ENCODE data around the gene SORT1. TPM values are rescaled to one million over a fixed set of nuclear protein-coding genes. Genes with fewer than 3 reads are reported as not detected.
"Not testable (repeated sequence)": the region's sequence is repeated elsewhere in the genome, so short reads cannot be mapped to it uniquely, and the experiment has no call there.

The SORT1 gene
- total RNA-seq, 1 experiment from 2014 or later, result 3.0 TPM

DNA sequence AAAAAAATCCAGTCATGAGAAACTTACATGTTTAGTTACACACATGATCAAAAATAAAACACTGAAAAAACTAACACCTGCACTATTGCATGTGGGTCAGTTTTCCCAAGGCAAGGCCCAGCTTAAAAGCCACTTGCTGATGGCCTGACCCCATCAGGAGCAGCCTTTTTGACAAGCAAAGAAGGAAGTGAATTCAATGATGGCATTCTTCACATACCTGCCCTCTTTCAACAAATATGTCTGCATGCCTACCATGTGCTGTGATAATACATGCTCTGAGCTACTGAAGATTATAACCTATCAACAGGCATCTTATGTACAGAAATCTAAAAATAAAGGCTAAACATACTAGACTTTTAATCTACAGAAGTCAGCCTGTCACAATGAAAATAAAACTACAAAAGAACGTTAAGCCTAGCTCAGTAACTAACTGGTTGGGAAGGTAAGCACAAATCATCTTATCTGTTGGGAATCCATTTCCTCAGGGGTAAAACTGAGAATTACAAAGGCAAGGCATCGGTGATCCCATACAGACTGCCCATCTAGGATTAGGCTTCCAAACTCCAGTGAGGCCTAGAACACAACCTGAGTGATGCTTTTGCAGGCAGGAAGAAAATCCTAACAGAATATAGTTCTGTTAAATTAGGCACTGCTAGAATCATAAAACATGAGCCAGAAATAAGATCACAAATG lies 14.5 kb downstream of the SORT1 start:
- DNase-seq (ENCODE audit: extremely low read depth, low read depth), result no peak

DNA sequence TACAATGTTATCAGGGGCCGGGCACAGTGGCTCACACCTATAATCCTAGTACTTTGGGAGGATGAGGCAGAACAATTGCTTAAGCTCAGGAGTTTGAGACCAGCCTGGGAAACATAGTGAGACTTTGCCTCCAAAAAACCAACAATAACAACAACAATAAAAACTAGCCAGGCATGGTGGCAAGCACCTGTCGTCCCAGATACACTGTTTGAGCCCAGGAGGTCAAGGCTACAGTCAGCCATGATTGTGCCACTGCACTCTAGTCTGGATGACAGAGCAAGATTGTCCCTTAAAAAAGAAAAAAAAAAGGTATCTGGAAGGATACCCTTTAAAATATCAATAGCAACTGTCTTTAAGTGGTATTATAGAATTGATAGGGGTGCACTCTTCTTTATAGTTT lies 16.1 kb downstream of the SORT1 start:
- no peak for DNase-seq (ENCODE audit: extremely low read depth, low read depth)

DNA sequence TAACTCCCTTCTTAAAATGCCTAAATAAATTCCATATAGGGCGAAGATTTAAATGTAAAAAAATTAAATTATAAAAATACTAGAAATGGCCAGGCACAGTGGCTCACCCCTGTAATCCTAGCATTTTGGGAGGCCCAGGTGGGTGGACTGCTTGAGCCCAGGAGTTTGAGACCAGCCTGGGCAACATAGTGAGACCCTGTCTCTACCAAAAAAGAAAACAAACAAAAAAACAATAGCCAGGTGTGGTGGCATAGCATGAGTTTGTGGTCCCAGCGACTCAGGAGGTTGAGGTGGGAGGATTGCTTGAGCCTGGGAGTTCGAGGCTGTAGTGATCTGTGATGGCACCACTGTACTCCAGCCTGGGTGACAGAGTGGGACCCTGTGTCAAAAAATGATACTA lies 17.8 kb downstream of the SORT1 start:
- DNase-seq (ENCODE audit: extremely low read depth, low read depth), result no peak

DNA sequence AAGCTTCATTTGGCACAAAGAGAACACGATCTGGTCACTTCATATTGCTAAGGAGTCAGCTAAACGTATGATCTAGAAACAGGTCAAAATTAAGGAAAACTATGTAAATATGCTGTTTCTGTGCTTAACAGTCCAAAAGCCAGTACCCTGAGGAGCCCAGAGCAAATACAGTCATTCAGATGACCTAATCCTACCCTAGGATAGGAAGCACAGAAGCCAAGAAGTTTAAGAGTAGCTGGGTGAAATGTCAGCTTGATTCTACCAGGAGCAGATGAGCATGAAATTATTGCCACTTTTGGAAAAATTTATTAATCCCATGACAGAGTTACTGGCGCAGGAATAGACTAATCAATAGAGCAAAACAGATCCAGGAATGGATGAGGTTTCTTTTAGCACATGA lies 18.3 kb downstream of the SORT1 start:
- no peak for DNase-seq (ENCODE audit: extremely low read depth, low read depth)

DNA sequence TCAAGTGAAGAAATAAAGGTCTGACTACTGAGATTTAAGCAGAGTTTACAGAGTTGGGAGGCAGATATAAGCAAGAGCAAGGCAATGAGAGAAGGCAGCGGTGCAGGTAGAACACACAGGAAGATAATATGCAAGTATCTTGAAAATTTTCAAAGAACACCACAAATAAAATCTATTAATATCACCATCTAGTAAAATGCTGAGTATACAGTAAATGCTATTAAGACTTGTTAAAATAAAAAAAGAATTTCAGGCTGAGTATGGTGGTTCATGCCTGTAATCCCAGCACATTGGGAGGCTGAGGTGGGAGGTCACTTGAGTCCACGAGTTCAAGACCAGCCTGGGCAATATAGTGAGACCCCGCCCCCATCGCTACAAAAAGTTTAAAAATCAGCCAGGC lies 20.0 kb downstream of the SORT1 start:
- no peak for DNase-seq (ENCODE audit: extremely low read depth, low read depth)

DNA sequence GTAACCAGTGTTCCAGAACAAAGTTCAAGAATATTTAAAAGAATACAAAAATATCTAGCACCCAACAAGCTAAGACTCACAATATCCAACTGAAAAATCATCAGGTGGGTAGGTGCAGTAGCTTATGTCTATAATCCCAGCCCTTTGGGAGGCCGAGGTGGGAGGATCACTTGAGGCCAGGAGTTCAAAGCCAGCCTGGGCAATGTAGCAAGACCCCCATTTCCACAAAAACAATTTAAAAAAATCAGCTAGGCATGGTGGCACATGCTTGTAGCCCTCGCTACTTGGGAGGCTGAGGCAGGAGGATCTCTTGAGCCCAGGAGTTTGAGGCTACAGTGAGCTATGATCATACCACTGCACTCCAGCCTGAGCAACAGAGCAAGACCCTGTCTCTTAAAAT lies 24.0 kb downstream of the SORT1 start:
- not testable (repeated sequence) for DNase-seq (ENCODE audit: extremely low read depth, low read depth)

DNA sequence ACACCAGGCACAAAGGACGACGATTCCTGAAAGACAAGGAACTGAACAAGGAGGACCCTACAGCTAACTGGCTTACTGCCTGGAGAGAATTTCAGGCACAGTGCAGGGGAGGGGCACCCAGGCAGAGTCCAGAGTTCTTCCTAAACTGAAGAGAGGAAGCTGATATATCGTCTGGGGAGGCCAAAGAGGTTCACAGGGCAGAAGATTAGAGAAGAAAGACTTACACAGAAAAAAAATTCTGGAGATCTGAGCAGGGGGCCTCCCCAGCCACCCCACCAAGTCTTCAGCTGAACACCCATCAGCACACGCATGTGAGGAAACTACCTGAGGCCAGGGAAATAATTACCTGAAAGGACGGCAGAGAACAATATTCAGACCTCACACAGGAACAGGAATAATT lies 24.6 kb downstream of the SORT1 start:
- DNase-seq (ENCODE audit: extremely low read depth, low read depth), result no peak

DNA sequence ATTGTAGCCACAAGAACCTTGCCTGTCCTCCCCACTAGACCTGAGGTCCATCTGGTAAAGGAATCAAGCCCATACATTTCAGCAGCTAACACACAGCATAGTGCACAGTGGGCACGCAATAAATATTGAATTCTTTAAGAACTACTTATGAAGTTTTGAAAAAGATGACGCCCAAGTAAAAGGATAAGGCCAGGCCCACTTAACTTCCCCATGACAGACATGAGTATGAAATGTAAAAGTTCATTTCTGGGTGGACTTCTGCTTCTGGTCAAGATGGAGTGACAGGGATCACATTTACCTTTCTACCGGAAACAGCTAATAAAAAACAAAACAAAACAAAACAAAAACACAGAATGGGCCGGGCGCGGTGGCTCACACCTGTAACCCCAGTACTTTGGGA lies 25.4 kb downstream of the SORT1 start:
- DNase-seq (ENCODE audit: extremely low read depth, low read depth), result no peak

DNA sequence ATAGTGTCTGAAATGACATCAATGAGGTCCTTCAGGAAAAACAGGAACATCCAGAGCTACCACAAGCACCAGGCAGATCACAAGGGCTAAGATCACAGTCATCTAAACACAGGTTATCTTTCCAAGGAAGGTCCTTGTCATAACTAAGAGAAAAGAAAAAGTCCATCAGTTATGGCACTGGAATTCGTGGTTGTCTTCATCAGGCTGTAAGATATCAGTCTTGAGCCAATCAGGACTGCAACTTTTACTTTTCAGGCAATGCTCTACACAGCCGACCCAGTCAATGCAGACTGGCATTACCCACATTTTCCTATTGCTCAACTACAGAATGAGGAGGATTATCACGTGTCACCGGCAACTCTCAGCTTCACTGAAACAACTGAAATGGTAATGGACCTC lies 26.4 kb downstream of the SORT1 start:
- DNase-seq (ENCODE audit: extremely low read depth, low read depth), result no peak

DNA sequence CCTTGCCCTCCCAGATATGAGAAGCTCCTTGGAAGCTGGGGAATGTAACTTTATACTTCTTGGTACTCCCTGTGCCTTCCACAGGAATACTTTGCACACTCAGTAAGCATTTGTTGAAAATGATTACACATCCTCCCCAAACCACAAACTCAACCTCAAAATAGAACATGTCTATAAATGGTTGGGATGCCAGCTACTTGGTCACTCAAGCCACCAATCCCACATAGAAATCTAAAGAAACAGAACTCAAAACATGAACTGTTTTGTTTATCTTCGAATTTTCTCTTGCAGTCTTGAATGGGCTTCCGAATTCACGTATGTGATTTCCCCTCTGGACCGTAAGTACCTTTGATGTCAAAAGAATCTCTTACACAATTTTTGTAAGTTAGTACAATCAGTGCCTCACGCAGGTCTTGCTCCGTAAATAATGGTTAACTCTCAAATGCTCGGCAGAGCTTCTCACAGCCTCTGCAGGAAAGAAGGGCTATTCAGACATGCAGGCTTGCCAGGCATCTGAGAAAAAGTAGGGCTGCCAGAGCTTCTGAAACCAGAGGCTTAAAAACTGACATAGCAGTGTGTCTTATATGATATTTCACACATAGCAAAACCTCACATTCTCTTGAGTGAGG lies 26.9 kb downstream of the SORT1 start:
- DNase-seq (ENCODE audit: extremely low read depth, low read depth), result no peak

DNA sequence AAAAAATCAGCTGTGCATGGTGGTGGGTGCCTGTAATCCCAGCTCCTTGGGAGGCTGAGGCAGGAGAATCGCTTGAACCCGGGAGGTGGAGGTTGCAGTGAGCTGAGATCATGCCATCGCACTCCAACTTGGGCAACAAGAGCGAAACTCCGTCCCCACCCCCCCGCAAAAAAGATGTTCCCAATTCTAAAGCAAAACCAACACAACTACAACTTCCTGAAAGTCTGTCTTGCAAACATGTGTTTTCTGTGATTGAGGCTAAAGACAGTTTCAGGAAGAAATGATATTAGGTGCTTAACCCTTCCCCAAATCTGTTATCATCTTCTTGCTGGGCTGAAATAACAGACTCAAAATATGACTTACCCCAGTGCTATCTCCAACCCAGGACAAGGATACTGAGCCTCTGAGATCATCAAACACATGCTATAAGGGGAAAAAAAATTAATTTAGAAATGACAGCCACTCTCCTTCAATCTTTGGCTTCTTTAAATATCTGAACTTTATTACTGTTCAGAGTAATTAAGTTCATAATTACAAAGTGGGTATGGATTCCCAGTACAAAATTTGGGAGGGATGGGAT lies 28.5 kb downstream of the SORT1 start:
- no peak for DNase-seq (ENCODE audit: extremely low read depth, low read depth)

DNA sequence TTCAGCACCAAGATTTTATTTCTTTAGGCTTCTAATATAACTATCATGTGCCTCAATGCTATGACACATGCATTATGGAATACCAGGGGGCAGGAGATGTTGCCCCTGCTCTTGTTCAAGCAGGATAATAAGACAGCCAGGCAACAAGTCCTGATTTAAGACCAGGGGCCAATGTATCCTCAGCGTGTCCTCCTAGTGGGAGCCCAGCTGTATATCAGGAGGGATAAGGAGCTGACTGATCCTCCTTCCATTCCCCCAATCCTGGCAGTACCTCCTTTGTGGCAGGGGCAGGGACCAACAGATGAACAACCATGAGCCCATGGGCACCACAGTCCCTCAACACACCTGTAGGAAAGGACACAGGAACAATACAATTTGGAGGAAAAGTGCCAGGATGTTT lies 29.3 kb downstream of the SORT1 start:
- DNase-seq (ENCODE audit: extremely low read depth, low read depth), result no peak

DNA sequence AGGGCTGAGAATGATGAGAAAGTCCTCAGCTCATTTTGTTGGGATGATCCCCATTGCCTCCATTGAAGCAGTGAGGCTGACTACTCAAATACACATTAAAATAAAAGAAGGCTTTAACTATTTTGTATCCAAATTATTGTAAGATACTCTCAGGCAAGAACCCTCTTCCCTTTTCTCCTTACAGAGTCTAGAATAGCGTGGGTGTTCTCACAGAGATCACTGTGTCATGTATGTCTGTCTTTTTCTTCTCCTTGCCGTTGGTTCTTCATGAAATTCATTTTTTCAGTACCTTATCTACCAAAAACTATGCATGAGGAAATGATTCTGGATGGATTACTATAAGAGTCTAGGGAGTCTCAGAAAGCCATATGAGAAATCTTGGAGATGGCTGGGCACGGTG lies 30.1 kb downstream of the SORT1 start:
- DNase-seq (ENCODE audit: extremely low read depth, low read depth), result no peak

DNA sequence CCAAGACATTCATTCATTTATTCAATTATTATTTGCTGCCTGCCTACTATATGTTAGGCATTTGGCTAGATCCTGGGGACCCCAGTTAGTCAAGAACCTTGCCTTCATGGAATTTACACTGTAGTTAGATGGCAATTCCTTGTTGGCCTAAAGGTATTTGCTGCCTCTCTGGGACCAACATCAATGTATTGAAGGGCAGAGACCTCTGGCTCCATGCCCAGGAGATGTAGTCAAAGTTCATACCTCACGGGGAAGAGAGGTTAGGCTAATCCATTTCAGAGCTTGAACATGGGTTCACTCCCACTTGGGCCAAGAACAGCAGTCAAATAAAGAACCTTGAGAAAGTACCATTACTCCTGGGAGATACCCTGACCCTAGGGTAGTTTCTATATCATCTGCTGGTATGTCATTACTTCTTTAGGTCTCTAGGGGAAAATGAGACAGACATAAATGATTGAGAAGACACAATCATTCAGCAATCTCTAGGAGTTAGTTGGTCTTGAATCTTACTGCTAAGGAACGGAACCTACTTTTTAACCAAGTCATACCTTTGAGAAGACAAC lies 32.0 kb downstream of the SORT1 start:
- no peak for DNase-seq (ENCODE audit: extremely low read depth, low read depth)

DNA sequence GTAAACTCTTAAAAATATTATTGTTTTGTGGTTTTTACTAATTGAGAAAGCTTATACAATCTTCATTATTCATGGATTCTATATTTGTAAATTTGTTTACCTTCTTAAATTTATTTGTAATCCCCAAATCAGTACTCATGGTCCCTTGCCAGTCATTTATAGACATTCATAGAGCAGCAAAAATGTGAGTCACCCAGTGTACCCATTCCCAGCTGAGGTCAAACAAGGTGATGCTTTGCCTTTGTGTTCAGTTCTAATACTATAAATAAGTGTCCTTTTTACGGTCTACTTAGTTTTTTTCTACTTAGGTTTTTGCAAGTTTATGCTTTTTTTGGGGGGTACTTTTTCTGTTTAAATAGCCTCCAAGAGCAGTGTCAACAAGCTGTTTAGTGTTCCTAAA lies 36.1 kb downstream of the SORT1 start:
- DNase-seq (ENCODE audit: extremely low read depth, low read depth), result no peak

DNA sequence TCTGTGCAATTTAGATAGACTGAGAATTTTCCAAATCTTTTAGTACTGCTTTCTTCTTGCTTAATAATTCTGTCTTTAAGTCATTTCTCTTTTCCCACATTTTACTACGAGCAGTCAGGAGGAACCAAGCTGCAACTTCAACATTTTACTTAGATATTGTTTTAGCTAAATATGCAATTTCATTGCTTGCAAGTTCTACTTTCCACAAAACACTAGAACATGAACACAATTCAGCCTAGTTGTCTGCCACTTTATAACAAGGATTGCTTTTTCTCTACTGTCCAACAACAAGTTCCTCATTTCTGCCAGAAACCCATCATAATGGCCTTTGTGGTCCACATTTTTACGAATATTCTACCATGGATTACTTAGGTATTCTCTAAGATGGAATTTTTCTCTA lies 36.6 kb downstream of the SORT1 start:
- no peak for DNase-seq (ENCODE audit: extremely low read depth, low read depth)

DNA sequence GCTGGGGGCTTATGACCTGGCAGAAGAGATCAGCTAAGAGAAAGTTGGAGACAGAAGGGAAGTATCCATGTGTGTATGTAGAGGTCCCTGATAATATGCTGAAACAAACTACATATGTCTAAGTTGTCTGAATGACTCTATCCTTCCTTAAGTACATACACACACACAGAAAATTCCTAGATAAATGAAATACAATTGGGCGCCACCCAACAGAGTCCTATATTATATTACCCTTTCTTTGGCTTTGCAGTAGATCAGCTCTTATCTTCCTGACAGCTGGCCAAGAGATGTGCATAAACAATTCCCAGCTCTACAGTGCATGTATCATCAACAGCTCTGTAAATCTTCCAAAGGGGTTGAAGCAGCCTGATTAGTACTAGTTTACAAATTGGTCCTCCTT lies 40.1 kb downstream of the SORT1 start:
- no peak for DNase-seq (ENCODE audit: extremely low read depth, low read depth)

DNA sequence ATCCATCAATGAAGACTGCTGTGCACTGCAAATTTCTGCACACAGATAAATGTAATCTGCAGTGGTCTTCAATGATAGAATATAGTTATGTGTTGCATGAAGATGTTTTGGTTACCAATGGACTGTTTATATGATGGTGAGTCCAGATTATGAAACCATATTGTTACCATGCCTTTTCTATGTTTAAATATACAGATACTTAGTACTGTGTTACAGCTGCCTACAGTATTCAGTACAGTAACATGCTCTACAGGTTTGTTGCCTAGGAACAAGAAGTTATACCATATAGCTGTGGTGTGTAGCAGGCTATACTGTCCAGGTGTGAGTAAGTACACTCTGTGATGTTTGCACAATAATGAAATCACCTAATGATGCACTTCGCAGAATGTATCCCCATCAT lies 40.8 kb downstream of the SORT1 start:
- no peak for DNase-seq (ENCODE audit: extremely low read depth, low read depth)

DNA sequence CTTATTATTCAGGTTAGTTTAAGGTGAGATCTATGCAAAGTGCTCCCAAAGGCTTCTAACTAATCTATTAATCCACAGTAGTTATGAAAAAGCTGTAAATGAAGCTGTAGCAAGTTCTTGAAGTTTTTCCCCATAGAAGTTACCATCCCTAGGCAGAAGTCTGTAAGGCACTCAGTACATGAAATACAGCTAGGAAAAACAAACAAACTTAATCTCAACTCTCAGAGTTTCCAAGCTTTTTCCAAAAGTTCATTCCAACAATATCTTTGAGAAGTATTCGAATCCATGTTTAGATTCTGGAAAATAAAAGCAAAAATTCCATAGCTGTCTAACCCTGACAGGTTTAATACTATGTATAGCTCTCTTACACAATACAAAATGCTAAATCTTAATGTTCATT lies 41.2 kb downstream of the SORT1 start:
- no peak for DNase-seq (ENCODE audit: extremely low read depth, low read depth)

DNA sequence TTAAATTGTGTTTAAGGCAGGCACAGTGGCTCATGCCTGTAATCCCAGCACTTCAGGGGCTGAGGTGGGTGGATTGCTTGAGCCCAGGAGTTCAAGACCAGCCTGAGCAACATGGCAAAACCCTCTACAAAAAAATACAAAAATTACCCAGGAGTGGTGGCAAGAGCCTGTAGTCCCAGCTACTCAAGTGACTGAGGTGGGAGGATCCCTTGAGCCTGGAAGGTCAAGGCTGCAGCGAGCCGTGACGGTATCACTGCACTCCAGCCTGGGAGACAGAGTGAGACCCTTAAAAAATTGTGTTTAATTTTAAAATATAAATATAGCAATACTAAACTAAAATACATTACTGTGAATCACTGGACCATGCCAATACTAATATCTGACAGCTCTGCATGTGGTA lies 42.8 kb downstream of the SORT1 start:
- DNase-seq (ENCODE audit: extremely low read depth, low read depth), result no peak

DNA sequence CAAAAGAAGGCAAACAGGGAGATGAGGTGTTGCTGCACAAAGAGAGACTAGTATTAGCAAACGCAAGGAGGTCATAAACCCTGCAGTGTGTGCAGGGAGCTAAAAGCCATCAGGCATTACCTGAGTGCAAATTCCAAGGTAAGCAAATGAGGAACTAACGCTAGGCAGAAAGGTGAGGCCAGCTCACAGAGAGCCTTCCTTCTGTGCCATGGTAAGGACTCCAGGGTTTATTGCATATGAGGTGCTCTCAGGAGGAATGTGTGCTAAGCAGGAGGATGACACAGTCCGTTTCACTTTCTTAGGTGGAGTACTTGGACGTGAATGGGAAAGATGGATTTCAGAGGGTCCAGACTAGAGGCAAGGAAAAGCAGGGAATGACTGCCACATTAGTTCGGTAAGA lies 46.3 kb downstream of the SORT1 start:
- DNase-seq (ENCODE audit: extremely low read depth, low read depth), result no peak

DNA sequence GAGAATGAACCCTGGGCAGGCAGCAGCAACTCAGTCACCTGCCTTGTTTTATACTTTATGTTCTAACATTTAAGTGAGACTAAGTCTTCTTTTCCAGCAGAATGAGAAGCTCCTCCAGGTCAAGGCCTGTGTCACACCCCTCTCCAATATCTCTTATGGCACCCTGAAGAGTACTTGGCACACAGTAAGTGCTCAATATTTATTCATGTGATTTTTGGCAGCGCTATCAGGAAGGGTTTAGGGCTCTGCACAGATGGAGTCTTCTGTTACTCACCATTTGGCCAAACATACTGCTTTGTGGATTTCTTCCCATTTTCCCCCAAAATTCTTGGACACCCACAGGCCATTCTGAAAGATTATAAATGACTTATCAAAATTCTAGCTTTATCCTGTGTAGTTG lies 47.1 kb downstream of the SORT1 start:
- no peak for DNase-seq (ENCODE audit: extremely low read depth, low read depth)

All from NCI-H460 (cell line).